Fibroblast of upper back skin (primary cell): Measurements from ENCODE around the gene ABI1.
"Not testable (repeated sequence)": the region's sequence is repeated elsewhere in the genome, so short reads cannot be mapped to it uniquely, and the experiment has no call there.

ENCODE experiments used
- DNase-seq: peaks from one replicate; pipeline ENCODE4 v3.0.0-alpha.2; 2013

ABI1 gene

GRCh38 chr10:26804418-26805393 is 56.1 kb downstream of the ABI1 start:
- DNase-seq, result no peak

- DNase-seq, result no peak
Measured at GRCh38 chr10:26803849-26804248, 56.9 kb downstream of the ABI1 start.

GRCh38 chr10:26802527-26802926 is 58.2 kb downstream of the ABI1 start:
- no peak for DNase-seq

- DNase-seq, result no peak
Measured at GRCh38 chr10:26801831-26802230, 58.9 kb downstream of the ABI1 start.

- no peak for DNase-seq
Measured at GRCh38 chr10:26801274-26801673, 59.5 kb downstream of the ABI1 start.

GRCh38 chr10:26800468-26800867 is 60.3 kb downstream of the ABI1 start:
- DNase-seq, result no peak

GRCh38 chr10:26799342-26799741 is 61.4 kb downstream of the ABI1 start:
- no peak for DNase-seq

- no peak for DNase-seq
Measured at GRCh38 chr10:26798298-26798697, 62.5 kb downstream of the ABI1 start.

- no peak for DNase-seq
Measured at GRCh38 chr10:26797340-26797739, 63.4 kb downstream of the ABI1 start.

- DNase-seq, result peak; percentile 4
Measured at GRCh38 chr10:26792758-26793495, 67.8 kb downstream of the ABI1 start.

GRCh38 chr10:26790221-26790995 is 70.3 kb downstream of the ABI1 start:
- DNase-seq, result peak; percentile 55

GRCh38 chr10:26789779-26790178 is 71.0 kb downstream of the ABI1 start:
- DNase-seq, result not testable (repeated sequence)

- no peak for DNase-seq
Measured at GRCh38 chr10:26787362-26787761, 73.4 kb downstream of the ABI1 start.

- peak; percentile 48 for DNase-seq
Measured at GRCh38 chr10:26781797-26782196, 79.0 kb downstream of the ABI1 start.

- peak; percentile 93 for DNase-seq
Measured at GRCh38 chr10:26780793-26781601, 79.8 kb downstream of the ABI1 start.

GRCh38 chr10:26780106-26780792 is 80.5 kb downstream of the ABI1 start:
- DNase-seq, result no peak

- DNase-seq, result no peak
Measured at GRCh38 chr10:26779176-26779860, 81.4 kb downstream of the ABI1 start.

GRCh38 chr10:26777686-26778085 is 83.1 kb downstream of the ABI1 start:
- no peak for DNase-seq

- DNase-seq, result peak; percentile 26
Measured at GRCh38 chr10:26776258-26776657, 84.5 kb downstream of the ABI1 start.

GRCh38 chr10:26773633-26774032 is 87.1 kb downstream of the ABI1 start:
- DNase-seq, result no peak

- no peak for DNase-seq
Measured at GRCh38 chr10:26770069-26770468, 90.7 kb downstream of the ABI1 start.
